Ovary (tissue), 9 donors: ENCODE results near the gene ITPK1. TPM values are rescaled to one million over a fixed set of nuclear protein-coding genes. Genes with fewer than 3 reads are reported as not detected.

Source experiments
- DNase-seq, 5 donors: peaks; one replicate each; pipeline ENCODE4 v3.0.0-alpha.2; 2019 to 2020
- H3K27ac ChIP-seq, 2 donors: fragments of 200-600 bp; one replicate each; pipeline versions ENCODE4 v1.5.1 to v1.8.0; 2019 to 2022
- H3K27me3 ChIP-seq: fragments of 200-600 bp; one replicate; pipeline ENCODE4 v1.8.0; 2022
- H3K36me3 ChIP-seq: fragments of 200-600 bp; sonication (generic); one replicate; pipeline ENCODE4 v1.5.1; 2019
- H3K4me1 ChIP-seq: one replicate; pipeline ENCODE4 v1.8.1; 2013; ENCODE audit warnings: mild to moderate bottlenecking, moderate library complexity; ENCODE audit not compliant: insufficient read depth
- H3K4me3 ChIP-seq: fragments of 200-600 bp; sonication (generic); one replicate; pipeline ENCODE4 v1.5.1; 2017
- H3K9me3 ChIP-seq, 2 donors: fragments of 200-600 bp in 1 of 2; sonication (generic) in 1 of 2; one replicate each; pipeline versions ENCODE4 v1.5.1 to v1.8.1; 2013 to 2019; ENCODE audit warnings: mild to moderate bottlenecking in 1 of 2, moderate library complexity in 1 of 2
- CTCF ChIP-seq, 3 donors: fragments of 450-650 bp in 2 of 3; fragments of 200-600 bp in 1 of 3; IDR thresholded peaks; one replicate each; pipeline versions ENCODE4 v1.5.1 to v1.8.0; 2016 to 2022; ENCODE audit warnings: antibody characterized with exemption in 3 of 3, mild to moderate bottlenecking in 1 of 3
- EP300 ChIP-seq: sonication (generic); formaldehyde crosslinking; IDR thresholded peaks from one replicate; pipeline ENCODE4 v1.6.1; 2017; ENCODE audit warnings: antibody characterized with exemption
- POLR2A ChIP-seq: fragments of 450-650 bp; IDR thresholded peaks from one replicate; pipeline ENCODE4 v1.6.1; 2017; ENCODE audit warnings: antibody characterized with exemption, mild to moderate bottlenecking, moderate library complexity
- WGBS, 3 donors: extraction: QIAGEN DNeasy Blood & Tissue Kit in 1 of 3; methylation state at CpG; one replicate each; pipeline versions ENCODE4 v1.1.5 to v1.1.7; 2013 to 2017; 5-methylcytosine and 5-hydroxymethylcytosine counted together
- intact Hi-C, 4 donors: fragments of 100-400 bp; cut with DNase I; formaldehyde crosslinking; loops; one replicate each; pipeline versions ENCODE4 v1.11.0 to v1.15.1; 2022 to 2023
- polyA plus RNA-seq, 2 donors: library from polyadenylated mRNA; stranded (reverse); fragments of 200-250 nt in 1 of 2; fragments of 350-450 nt in 1 of 2; fragmentation: Illumina TruSeq in 1 of 2; extraction: RNeasy Lipid Tissue Mini Kit (QIAGEN cat#74804) in 1 of 2; gene quantifications; one replicate each; pipeline ENCODE4 v1.2.3, GENCODE V29; 2013 to 2014
- total RNA-seq, 7 donors: library from RNA; depleted of rRNA in 2 of 7; stranded (reverse); fragments of >200 nt in 2 of 7; fragmentation: NEBNext Ultra II Directional in 3 of 7; extraction: Animal tissue kit (Norgen Biotek cat#: 25700) in 3 of 7; gene quantifications; one replicate each; pipeline versions ENCODE4 v1.1.0 to v1.2.4, GENCODE V29; 2016 to 2023
- donor health status: DM: no; HTN: no; CAD: no; lungs with moderate emphysema.
- donor health status: DM: no; HTN: no; CAD: no.
- donor health status: Bipolar disorder and iron deficiency.
- donor health status: DM: yes; HTN: yes; CAD: no.
- donor health status: DM: no; HTN: no; CAD: no.
- donor health status: DM: yes; HTN: yes; CAD: no.

Gene ITPK1
- total and polyA plus RNA-seq, 9 donors: 23.6 to 57.8 (median 49.3) TPM

DNA sequence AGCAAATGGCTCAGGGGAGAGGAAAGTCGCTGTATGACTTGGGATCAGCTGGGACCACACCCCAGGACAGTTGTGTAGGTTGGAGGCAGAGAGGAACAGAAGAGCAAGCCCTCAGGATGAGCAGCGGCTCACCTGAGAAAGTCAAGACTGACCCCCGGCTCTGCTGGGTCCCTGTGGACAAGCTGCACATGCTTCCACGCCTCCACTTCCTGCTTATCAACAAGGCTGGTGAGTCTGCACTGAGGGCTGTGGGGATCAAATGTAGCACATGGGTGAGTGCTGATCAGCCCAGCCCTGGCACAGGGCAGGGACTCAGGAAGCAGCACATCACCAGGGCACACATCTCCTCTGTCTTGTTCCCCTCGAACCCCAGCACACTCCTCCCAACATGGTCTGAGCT lies 100.7 kb downstream of the ITPK1 start:
- Histone ChIP-seq H3K4me1 (peaks cover 23% of the 10 kb centered on the region), H3K9me3 (no peaks in the 10 kb centered on the region), H3K4me3 (no peak overlapping the region), H3K36me3 (no peaks in the 10 kb centered on the region), H3K27me3 (no peaks in the 10 kb centered on the region), H3K27ac (no peak overlapping the region)
- intact Hi-C loops: no loop called here
- no peak for DNase-seq
- TF ChIP-seq CTCF (IDR thresholded peaks at IDR 0.05): no peak
- TF ChIP-seq EP300: no peak
- TF ChIP-seq POLR2A: no peak
- WGBS, 3 donors: 87 to 89% (median 87%) methylated on average over 5 of the region's 5 CpGs

DNA sequence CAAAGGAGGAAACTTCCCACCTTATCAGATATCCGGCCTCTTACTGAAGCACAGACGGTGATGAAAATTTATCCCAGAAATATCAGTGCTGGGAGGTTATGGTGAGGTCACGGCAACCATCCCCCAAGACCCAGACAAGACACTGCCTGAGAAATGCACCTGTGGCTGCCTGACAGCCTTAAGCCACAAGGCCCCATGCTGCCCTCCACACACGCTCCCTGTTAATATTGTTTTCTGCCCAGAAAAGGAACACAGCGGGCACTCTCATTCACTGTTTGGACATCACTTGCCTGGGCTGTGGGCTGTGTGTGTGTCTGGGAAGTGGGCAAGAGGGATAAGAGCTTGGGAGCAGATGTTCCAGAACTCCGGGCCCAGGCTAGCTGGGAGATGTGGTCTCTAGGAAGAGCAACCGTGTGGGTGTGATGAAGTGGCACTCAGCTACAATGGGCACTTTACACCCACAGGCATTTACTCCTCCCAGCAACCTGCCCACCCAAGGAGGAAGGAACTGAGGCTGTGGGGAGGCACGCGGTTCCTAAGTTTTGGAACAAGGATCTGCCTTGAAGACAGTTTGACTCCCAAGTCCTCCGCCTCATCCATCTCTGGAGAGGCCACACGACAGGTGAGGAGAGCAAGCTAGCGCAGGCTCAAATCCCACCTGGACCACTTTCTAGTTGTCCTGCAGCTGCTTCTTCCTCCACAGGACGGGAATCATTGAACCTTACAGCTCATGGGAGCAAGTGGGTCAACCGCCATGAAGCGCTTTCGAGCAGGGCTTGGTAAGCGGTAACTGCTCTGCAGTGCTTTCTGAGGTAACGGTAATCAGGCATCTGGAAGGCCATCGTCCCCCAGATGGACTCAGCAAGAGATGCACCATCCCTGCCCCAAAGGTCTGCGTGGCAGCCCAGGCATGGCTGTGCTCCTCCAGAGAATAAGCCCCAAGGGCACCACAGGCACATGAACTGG lies 101.4 kb downstream of the ITPK1 start:
- no peak overlapping the region for H3K27ac ChIP-seq
- H3K27me3 ChIP-seq: no peaks in the 10 kb centered on the region
- WGBS, 3 donors: 93 to 95% (median 94%) methylated on average over 20 of the region's 20 CpGs
- TF ChIP-seq POLR2A: no peak
- no peak for TF ChIP-seq CTCF (IDR thresholded peaks at IDR 0.05)
- no peak for TF ChIP-seq EP300
- H3K4me3 ChIP-seq: no peak overlapping the region
- peaks cover 17% of the 10 kb centered on the region for H3K4me1 ChIP-seq
- no peaks in the 10 kb centered on the region for H3K9me3 ChIP-seq
- no peak for DNase-seq
- no peaks in the 10 kb centered on the region for H3K36me3 ChIP-seq
- intact Hi-C loops: no loop called here

DNA sequence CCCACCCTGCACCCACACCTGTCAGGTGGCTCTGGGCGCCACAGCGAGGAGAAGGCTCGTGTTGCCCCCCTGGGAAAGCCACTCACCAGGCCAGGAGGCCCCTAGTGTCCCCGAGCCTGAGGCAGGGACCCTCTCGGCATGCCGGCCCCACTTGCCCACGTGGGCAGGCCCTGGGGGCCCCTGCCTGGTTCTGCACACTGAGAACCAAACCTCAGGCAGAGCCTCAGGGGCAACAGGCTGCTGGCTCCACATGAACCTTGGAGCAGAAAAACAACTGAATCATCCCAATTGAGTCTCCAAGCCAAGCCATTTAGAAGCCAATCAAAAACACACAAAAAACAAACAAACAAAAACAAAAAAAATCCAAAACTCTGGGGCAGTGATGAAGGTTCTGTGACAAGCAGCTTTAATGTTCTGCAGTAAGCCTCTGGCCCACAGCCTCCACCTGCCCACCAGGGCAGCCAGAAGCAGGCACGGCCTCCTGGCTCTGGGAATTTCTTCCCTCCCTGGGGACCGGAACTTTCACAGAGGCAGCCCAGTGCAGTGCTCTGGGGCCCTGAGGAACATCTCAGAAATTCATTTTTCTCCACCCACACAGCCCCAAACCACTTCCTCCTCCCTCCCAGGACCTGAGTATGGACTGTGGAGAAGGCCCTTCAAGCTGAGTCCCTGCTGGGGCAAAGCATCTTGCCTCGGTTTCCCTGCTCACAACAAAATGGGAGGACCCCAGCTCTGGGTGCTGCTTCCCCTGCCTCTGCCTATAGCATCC lies 102.6 kb downstream of the ITPK1 start:
- H3K36me3 ChIP-seq: no peaks in the 10 kb centered on the region
- peaks cover 20% of the 10 kb centered on the region for H3K4me1 ChIP-seq

More for the DNA sequence above, 102.6 kb downstream of the ITPK1 start:
- no peaks in the 10 kb centered on the region for H3K27me3 ChIP-seq
- no peaks in the 10 kb centered on the region for H3K9me3 ChIP-seq
- no peak overlapping the region for H3K4me3 ChIP-seq
- TF ChIP-seq CTCF (IDR thresholded peaks at IDR 0.05) (no peak), EP300 (no peak), POLR2A (no peak)
- no peak overlapping the region for H3K27ac ChIP-seq
- 36 to 63% (median 59%) methylated on average over 3 to 10 of the region's 10 CpGs for WGBS, 3 donors
- DNase-seq: no peak
- intact Hi-C loops: no loop called here
